Brain microvascular endothelial cell (primary cell): Measurements from ENCODE around the gene MTHFD1L.
"Not testable (repeated sequence)": the region's sequence is repeated elsewhere in the genome, so short reads cannot be mapped to it uniquely, and the experiment has no call there.

Experiments used
- DNase-seq: peaks from one replicate; pipeline ENCODE4 v3.0.0-alpha.2; 2020
- H3K27ac ChIP-seq: fragments of 250-450 bp; sonication (Bioruptor Pico); 2 replicates; pipeline ENCODE4 v1.5.1; 2020; ENCODE audit warnings: mild to moderate bottlenecking, moderate library complexity
- H3K27me3 ChIP-seq: fragments of 250-450 bp; sonication (Bioruptor Pico); replicated peaks from 2 replicates; pipeline ENCODE4 v1.5.1; 2020; ENCODE audit warnings: mild to moderate bottlenecking
- H3K36me3 ChIP-seq: fragments of 250-450 bp; sonication (Bioruptor Pico); replicated peaks from 2 replicates; pipeline ENCODE4 v1.5.1; 2020; ENCODE audit warnings: mild to moderate bottlenecking
- H3K4me3 ChIP-seq: 2 replicates; pipeline ENCODE4 v1.5.1; 2011; ENCODE audit warnings: low read depth, mild to moderate bottlenecking, control low read depth, low read length, moderate library complexity
- CTCF ChIP-seq: IDR thresholded peaks from 2 replicates; pipeline ENCODE4 v1.5.1; 2011; ENCODE audit warnings: low read depth, mild to moderate bottlenecking, moderate library complexity, low read length, control low read depth, inconsistent platforms; ENCODE audit errors: missing control alignments
- in situ Hi-C: cut with HindIII; loops from 2 replicates; pipeline ENCODE4 v1.10.0; 2017; ENCODE audit warnings: low sequenced_read_pairs, low pct_ligation_motif_present

The MTHFD1L gene

DNA sequence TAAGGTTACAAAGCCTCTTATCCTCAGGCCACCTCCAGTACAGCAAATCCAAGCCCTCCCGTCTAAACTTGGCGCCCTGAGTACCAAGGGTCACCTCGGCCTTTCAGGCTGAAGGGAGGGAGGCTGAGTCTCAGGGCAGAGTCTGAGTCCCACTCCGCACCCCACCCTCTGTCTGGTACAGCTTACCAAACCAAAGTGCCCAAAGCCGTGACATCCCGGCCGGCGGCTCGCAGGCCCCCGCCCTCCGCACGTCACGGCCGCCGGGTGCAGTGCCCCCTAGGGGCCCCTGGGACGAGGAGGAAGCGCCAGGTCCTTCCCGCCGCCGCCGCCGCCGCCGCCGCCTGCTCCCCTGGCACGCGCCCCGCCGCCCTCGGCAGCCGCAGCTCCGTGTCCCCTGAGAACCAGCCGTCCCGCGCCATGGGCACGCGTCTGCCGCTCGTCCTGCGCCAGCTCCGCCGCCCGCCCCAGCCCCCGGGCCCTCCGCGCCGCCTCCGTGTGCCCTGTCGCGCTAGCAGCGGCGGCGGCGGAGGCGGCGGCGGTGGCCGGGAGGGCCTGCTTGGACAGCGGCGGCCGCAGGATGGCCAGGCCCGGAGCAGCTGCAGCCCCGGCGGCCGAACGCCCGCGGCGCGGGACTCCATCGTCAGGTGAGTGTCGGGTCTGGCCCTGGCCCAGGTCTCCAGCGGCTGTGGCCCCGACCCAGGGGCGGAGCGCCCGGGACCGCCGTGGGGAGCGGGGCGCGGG, at the start of gene MTHFD1L:
MTHFD1L (plus strand) TSS at position 297 of the 741 bp plus-strand sequence; CDS start at position 418, 121 bp downstream.
- peak; percentile 43 for TF ChIP-seq CTCF
- in situ Hi-C loops = no loop called here
- H3K36me3 ChIP-seq = no peaks in the 10 kb centered on the region
- DNase-seq = peak; percentile 82
- H3K27me3 ChIP-seq = no peaks in the 10 kb centered on the region
- H3K27ac ChIP-seq = peak within 1 kb of the TSS; percentile 99
- peak within 1 kb of the TSS; percentile 80 for H3K4me3 ChIP-seq

DNA sequence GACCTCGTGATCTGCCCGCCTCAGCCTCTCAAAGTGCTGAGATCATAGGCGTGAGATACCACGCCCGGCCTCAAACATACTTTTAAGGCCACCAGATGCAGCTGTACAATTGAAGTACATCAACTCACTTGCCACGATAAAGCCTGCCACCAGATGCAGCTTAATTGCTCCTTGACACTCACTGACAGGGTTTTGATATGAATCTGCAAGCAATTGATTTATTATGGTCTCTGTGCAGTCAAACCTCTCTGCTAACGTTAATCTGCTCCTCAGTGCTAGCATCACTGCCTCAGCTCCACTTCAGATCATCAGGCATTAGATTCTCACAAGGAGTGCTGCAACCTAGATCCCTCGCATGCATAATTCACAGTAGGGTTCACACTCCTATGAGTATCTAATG, 48.9 kb upstream of the MTHFD1L start:
- H3K4me3 ChIP-seq, H3K27me3 ChIP-seq, in situ Hi-C loops, DNase-seq, H3K36me3 ChIP-seq, H3K27ac ChIP-seq: not testable (repeated sequence)

DNA sequence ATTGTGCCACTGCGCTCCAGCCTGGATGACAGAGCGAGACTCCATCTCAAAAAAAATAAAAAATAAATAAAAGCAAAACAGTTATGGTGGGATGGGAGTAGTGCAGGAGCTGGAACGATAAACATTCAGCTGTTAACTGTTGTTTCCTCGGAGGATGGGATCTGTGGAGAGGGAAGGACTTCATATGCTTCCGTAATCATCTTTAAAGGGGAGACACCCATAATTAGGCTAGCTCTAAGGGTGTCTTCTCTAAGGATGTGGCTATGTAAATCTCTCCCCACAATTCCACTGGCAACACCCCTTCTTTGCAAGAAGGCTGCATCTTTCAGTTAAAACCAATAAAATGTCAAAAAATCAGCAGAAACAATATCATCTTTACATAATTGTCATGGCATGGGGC, 42.6 kb upstream of the MTHFD1L start:
- no peaks in the 10 kb centered on the region for H3K36me3 ChIP-seq
- no peak for DNase-seq
- H3K4me3 ChIP-seq = no peak overlapping the region
- H3K27ac ChIP-seq = no peak overlapping the region
- TF ChIP-seq CTCF = no peak
- H3K27me3 ChIP-seq = no peaks in the 10 kb centered on the region
- in situ Hi-C loops = no loop called here

DNA sequence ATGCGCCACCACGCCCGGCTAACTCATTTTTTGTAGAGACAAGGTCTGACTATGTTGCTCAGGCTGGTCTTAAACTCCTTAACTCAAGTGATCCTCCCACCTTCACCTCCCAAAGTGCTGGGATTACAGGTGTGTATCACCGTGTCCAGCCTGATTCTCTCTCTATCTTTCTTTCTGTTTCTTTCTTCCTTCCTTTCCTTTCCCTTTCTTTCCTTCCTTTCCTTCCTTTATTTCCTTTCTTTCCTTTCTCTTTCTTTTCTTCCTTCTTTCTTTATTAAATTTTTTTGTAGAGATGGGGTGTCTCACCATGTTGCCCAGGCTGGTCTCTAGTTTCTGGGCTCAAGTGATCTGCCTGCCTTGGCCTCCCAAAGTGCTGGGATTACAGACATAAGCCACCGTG, 38.7 kb upstream of the MTHFD1L start:
- H3K27me3 ChIP-seq = no peaks in the 10 kb centered on the region
- in situ Hi-C loops = no loop called here
- TF ChIP-seq CTCF = no peak
- H3K27ac ChIP-seq = no peak overlapping the region
- no peak for DNase-seq
- no peaks in the 10 kb centered on the region for H3K36me3 ChIP-seq
- H3K4me3 ChIP-seq = no peak overlapping the region

- DNase-seq, H3K36me3 ChIP-seq, H3K4me3 ChIP-seq, H3K27me3 ChIP-seq, in situ Hi-C loops, H3K27ac ChIP-seq: not testable (repeated sequence)
Measured at GRCh38 chr6:150828107-150828506, 37.4 kb upstream of the MTHFD1L start.

- Histone ChIP-seq H3K27ac (no peak overlapping the region), H3K36me3 (no peaks in the 10 kb centered on the region), H3K27me3 (no peaks in the 10 kb centered on the region), H3K4me3 (no peak overlapping the region)
- DNase-seq = peak; percentile 24
- no peak for TF ChIP-seq CTCF
- in situ Hi-C loops = no loop called here
Measured at GRCh38 chr6:150830439-150831165, 34.9 kb upstream of the MTHFD1L start.
